Keratinocyte (primary cell): ENCODE results near the gene B3GALNT1.

ENCODE experiments used
- EZH2 ChIP-seq: IDR thresholded peaks from one replicate; pipeline ENCODE4 v1.6.1; 2012; ENCODE audit warnings: inconsistent platforms, mild to moderate bottlenecking, low read length, moderate library complexity
- TF ChIP-seq, protein P1 (sequence below), 3 experiments: IDR thresholded peaks in 1 of 3; conservative IDR thresholded peaks in 1 of 3; optimal IDR thresholded peaks in 1 of 3; 2 replicates in 2 of 3; 3 replicates in 1 of 3; pipeline versions ENCODE3 to v1.5.1; 2011; ENCODE audit warnings: low read length in 3 of 3, mild to moderate bottlenecking in 3 of 3, moderate library complexity in 2 of 3, control low read depth in 1 of 3, inconsistent platforms in 1 of 3; ENCODE audit not compliant: insufficient read depth in 2 of 3; ENCODE audit errors: extremely low read depth in 1 of 3

DNA sequence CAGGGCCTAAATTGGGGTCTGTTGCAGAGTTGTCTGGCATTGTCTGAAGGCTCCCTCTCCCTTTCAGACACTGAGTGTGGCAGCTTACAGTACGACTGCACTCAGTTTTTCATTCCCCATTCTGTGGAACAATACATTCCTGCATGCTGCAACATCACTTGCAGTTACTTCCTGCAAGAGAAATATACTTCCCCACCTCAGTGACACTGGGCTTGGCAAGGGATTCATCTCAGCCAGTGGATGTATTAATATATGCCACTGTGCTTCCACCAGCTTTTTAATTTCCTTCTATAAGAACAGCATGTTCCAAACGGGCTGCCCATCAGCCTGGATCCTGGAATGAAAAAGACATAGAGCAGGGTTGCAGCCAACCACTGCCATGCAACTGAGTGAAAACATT lies 23.1 kb downstream of the B3GALNT1 start:
- TF ChIP-seq, protein P1, sequence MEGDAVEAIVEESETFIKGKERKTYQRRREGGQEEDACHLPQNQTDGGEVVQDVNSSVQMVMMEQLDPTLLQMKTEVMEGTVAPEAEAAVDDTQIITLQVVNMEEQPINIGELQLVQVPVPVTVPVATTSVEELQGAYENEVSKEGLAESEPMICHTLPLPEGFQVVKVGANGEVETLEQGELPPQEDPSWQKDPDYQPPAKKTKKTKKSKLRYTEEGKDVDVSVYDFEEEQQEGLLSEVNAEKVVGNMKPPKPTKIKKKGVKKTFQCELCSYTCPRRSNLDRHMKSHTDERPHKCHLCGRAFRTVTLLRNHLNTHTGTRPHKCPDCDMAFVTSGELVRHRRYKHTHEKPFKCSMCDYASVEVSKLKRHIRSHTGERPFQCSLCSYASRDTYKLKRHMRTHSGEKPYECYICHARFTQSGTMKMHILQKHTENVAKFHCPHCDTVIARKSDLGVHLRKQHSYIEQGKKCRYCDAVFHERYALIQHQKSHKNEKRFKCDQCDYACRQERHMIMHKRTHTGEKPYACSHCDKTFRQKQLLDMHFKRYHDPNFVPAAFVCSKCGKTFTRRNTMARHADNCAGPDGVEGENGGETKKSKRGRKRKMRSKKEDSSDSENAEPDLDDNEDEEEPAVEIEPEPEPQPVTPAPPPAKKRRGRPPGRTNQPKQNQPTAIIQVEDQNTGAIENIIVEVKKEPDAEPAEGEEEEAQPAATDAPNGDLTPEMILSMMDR (optimal IDR thresholded peaks at IDR 0.05 in 1 of 3, IDR thresholded peaks at IDR 0.05 in 1 of 3, conservative IDR thresholded peaks at IDR 0.05 in 1 of 3; ENCODE audit: extremely low read depth in 1 of 3, insufficient read depth in 2 of 3, low read length in 3 of 3), result no peak
- no peak for TF ChIP-seq EZH2
